Measurements from ENCODE around the gene TTC24.
"Not testable (repeated sequence)": the region's sequence is repeated elsewhere in the genome, so short reads cannot be mapped to it uniquely, and the experiment has no call there.

The TTC24 gene

GRCh38 chr1:156608981-156609380 is 29.5 kb downstream of the TTC24 start:
- DNase-seq (ENCODE audit: low read depth) = no peak

DNA sequence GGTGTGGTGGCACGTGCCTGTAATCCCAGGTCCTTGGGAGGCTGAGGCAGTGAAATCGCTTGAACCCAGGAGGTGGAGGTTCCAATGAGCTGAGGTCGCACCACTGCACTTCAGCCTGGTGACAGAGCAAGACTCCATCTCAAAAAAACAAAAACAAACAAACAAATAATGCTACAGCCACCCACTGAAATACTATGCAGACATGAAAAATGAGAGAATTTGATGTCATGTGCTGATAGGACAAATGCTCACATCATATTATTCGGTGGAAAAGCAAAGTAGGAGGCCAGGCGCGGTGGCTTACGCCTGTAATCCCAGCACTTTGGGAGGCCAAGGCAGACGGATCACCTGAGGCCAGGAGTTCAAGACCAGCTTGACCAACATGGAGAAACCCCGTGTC is 30.5 kb downstream of the TTC24 start:
- not testable (repeated sequence) for DNase-seq (ENCODE audit: low read depth)

DNA sequence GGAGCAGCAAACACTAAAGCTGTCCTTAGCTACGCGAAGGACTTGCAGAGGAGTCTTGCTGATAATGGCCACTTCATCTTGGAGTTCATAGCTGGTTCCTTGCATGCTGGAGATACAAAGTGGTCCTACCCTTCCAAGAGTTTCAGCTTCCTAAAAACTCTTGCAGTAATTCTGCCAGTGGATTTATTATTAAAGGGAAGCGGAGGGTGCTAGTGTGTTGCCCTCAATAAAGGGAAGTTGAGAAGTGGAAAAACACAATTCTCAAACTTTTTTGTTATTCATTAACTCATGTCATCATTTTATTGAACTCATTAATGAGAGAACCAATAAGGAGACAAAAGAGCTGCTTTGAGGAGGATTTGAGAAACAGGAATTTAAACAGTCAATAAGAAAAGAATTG is 33.1 kb downstream of the TTC24 start:
- no peak for DNase-seq (ENCODE audit: low read depth)

GRCh38 chr1:156615946-156616345 is 36.4 kb downstream of the TTC24 start:
- no peak for DNase-seq (ENCODE audit: low read depth)

- DNase-seq (ENCODE audit: low read depth) = no peak
Measured at GRCh38 chr1:156616463-156616862, 36.9 kb downstream of the TTC24 start.

DNA sequence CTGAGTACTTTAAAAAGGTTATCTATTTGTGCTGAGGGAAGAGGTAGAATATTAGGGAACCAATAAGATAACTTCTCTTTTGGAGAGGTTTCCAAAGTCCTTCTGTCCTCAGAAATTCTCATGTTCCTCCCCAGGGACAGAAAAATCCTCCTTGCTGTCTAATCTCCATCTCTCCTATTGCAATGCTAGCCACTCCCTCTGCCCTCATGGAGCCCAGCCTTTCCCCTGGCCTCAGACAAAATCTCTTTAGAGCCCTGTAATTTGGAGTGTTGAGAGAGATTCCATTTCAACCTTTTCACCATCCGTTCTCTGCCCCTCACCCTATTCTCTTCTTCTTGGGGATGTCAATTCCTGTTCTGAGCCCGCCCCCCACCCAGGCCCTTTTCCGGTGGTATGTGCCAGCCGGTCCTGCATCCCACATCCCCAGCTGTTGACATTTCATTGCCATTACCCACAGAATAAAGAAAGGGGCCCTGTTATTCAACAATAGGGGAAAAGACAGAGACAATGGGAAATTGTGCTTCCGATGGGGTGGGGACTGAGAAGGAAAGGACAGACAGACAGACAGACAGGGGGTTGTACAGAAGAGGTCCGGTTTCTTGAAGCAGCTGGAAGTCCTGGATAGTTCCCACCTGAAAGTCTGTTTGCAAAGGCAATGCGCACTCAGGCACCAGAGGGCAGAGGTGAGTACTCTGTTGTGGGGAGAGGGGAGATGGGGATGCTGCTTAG is 39.5 kb downstream of the TTC24 start, which contains the start of gene HAPLN2:
Gene HAPLN2 (plus strand): TSS at position 563 of the 729 bp plus-strand sequence. CDS start 4,076 bp downstream, outside the sequence.
- no peak for DNase-seq (ENCODE audit: low read depth)

GRCh38 chr1:156619582-156619955 is 40.0 kb downstream of the TTC24 start:
- DNase-seq (ENCODE audit: low read depth) = no peak

- no peak for DNase-seq (ENCODE audit: low read depth)
Measured at GRCh38 chr1:156622581-156623297, 43.2 kb downstream of the TTC24 start.

- DNase-seq (ENCODE audit: low read depth) = no peak
Measured at GRCh38 chr1:156623946-156624813, 44.7 kb downstream of the TTC24 start.

GRCh38 chr1:156624814-156625435 is 45.4 kb downstream of the TTC24 start:
- no peak for DNase-seq (ENCODE audit: low read depth)

GRCh38 chr1:156625436-156626078 is 46.0 kb downstream of the TTC24 start:
- peak; percentile 64 for DNase-seq (ENCODE audit: low read depth)

DNA sequence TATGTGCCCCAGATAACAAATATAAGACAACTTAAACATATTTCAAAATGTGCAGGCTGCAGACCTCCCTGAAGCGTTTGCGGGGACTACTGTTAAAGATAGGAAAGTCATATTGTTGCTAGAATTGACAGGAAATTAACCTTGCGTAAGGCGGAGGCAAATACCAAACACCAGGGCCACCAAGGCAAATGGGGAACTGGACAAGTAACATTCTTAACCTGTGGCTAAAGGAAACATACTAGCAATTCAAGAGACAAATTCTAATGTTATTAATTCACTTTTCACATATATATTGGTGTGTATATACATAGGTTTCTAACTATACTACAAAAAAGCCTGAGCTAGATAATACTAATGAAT is 46.5 kb downstream of the TTC24 start:
- DNase-seq (ENCODE audit: low read depth) = no peak

GRCh38 chr1:156627313-156627880 is 47.9 kb downstream of the TTC24 start:
- DNase-seq (ENCODE audit: low read depth) = no peak

DNA sequence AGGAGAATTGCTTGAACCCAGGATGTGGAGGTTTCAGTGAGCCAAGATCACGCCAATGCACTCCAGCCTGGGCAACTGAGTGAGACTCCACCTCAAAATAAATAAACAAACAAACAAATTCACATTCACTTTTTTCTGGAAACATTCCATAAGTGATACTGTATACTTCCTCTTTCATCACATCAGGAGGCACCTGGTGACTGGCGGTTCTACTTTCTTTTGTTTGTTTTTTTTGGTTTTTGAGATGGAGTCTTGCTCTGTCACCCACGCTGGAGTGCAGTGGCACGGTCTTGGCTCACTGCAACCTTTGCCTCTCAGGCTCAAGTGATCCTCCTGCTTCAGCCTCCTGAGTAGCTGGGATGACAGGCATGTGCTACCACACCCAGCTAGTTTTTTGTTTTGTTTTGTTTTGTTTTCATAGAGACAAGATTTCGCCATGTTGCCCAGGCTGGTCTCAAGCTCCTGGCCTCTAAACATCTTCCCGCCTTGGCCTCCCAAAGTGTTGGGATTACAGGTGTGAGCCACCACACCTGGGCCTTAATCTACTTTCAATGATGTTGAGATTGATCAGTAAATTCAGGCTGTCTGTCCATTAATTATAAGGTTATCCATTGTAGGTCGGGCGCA is 50.4 kb downstream of the TTC24 start:
- no peak for DNase-seq (ENCODE audit: low read depth)

GRCh38 chr1:156631152-156631551 is 51.6 kb downstream of the TTC24 start:
- DNase-seq (ENCODE audit: low read depth) = not testable (repeated sequence)

DNA sequence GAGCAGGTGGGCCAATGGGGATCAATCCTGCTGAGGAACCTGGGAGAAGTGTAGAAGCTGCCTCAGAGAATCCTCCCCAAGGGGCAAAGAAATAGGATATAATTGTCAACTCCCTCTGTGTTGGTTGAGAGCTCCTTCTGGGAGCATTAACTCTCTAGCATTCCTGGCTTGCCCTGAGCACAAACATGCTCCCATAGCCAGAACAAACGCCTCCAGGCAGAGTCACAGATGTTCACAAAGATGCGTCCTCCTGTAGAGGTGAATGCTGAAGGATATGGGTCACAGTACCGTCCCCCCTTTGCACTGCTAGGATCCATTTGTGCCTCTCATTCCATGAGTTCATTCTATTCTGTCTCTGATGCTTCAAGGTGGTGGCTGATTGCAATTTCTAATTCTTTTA is 52.8 kb downstream of the TTC24 start:
- no peak for DNase-seq (ENCODE audit: low read depth)

Data from activated T-helper 9 cell treated with anti-CD3 and anti-CD28 coated beads, Interleukin-2, amount 50 U/mL, for 16 hours (primary cell).